ENCODE results near the gene NLK. TPM values are rescaled to one million over a fixed set of nuclear protein-coding genes. Genes with fewer than 3 reads are reported as not detected.

Gene NLK
- total and polyA plus RNA-seq, 2 of the 4 experiments (the other 2 are of a cell fraction) = 15.3 to 23.3 TPM

- in situ Hi-C loops (cut with MboI; ENCODE audit: low sequenced_read_pairs) = no loop called here
- H3K18ac ChIP-seq (ENCODE audit: low read depth, low read length) = peak overlapping the region; percentile 83; the same call in 1 of the 2 replicates
- no peaks in the 10 kb centered on the region for H3K9me3 ChIP-seq (ENCODE audit: control insufficient read depth, insufficient read depth, low read length)
- no peak overlapping the region for H3K4me3 ChIP-seq (ENCODE audit: insufficient read depth, low read depth, low read length)
- no peak overlapping the region for H3K23ac ChIP-seq (ENCODE audit: low read depth, low read length)
- H3K36me3 ChIP-seq (ENCODE audit: control insufficient read depth, insufficient read depth, low read length) = peaks cover 2% of the 10 kb centered on the region
- BruUV-seq (replicated peaks) = no TSS peak
- intact Hi-C loops (cut with micrococcal nuclease) = loop anchor here (5.0 to 10.0 kb wide), 2 partner anchors 36 to 218 kb away; partner anchors contain the start of gene LYRM9
- no peak overlapping the region for H2BK5ac ChIP-seq (ENCODE audit: low read depth, low read length, poor library complexity, severe bottlenecking)
- H2AK5ac ChIP-seq (ENCODE audit: low read depth, low read length) = peak overlapping the region; percentile 49; the same call in 1 of the 2 replicates
- peak overlapping the region; percentile 94; the same call in 1 of the 2 replicates for H3K27ac ChIP-seq (ENCODE audit: insufficient read depth, low read length)
- H2BK15ac ChIP-seq (ENCODE audit: low read depth, low read length) = no peak overlapping the region; the same call in 2 of the 3 replicates
- no peak overlapping the region for H2AK9ac ChIP-seq (replicated peaks; ENCODE audit: low read depth, low read length, poor library complexity)
- H3K4ac ChIP-seq (ENCODE audit: low read depth, low read length) = peak overlapping the region; percentile 61; the same call in 1 of the 2 replicates
- H3K4me1 ChIP-seq (ENCODE audit: control insufficient read depth, insufficient read depth, low read length) = peaks cover 7% of the 10 kb centered on the region
- H3K14ac ChIP-seq (replicated peaks; ENCODE audit: low read depth, low read length) = no peak overlapping the region; the same call in 1 of the 2 replicates
- peak overlapping the region; percentile 1; the same call in 1 of the 2 replicates for H2BK20ac ChIP-seq (ENCODE audit: low read depth, low read length)
- no peak overlapping the region; the same call in 1 of the 2 replicates for H4K91ac ChIP-seq (ENCODE audit: insufficient read depth, low read depth, low read length)
- peak overlapping the region; percentile 18; the same call in 1 of the 2 replicates for H2BK120ac ChIP-seq (ENCODE audit: low read depth, low read length)
- ChIA-PET POLR2A (ENCODE audit: unreplicated experiment) (no interaction called here), CTCF (no interaction called here)
- H3K79me1 ChIP-seq (ENCODE audit: low read depth in 1 of 2, low read length in 2 of 2) = peaks cover 25 to 47% of the 10 kb centered on the region in 2 experiments
- ATAC-seq (ENCODE audit: low read depth) = peak; percentile 12; the same call in 1 of the 2 replicates
- TF ChIP-seq RFX5 (IDR thresholded peaks at IDR 0.05; ENCODE audit: low read depth, low read length) (no peak), MAFK (IDR thresholded peaks at IDR 0.05; ENCODE audit: low read depth, low read length) (no peak), SMC3 (IDR thresholded peaks at IDR 0.05; ENCODE audit: low read depth, low read length) (no peak), ELK1 (IDR thresholded peaks at IDR 0.05; ENCODE audit: borderline replicate concordance, low read depth, low read length) (no peak), CEBPB (IDR thresholded peaks at IDR 0.05; ENCODE audit: low read depth, low read length) (no peak), MAZ (IDR thresholded peaks at IDR 0.05; ENCODE audit: borderline replicate concordance, low read depth, low read length) (no peak), BHLHE40 (IDR thresholded peaks at IDR 0.05; ENCODE audit: low read depth, low read length) (no peak), RAD21 (IDR thresholded peaks at IDR 0.05; ENCODE audit: low read length) (no peak), CHD1 (IDR thresholded peaks at IDR 0.05; ENCODE audit: low read depth, low read length) (no peak), MXI1 (IDR thresholded peaks at IDR 0.05; ENCODE audit: borderline replicate concordance, low read depth, low read length) (no peak), RCOR1 (IDR thresholded peaks at IDR 0.05; ENCODE audit: insufficient replicate concordance, low read length) (no peak), NFE2L2 (IDR thresholded peaks at IDR 0.05; ENCODE audit: low read depth, low read length) (no peak), POLR2A (IDR thresholded peaks at IDR 0.05; ENCODE audit: low read depth, low read length) (no peak)
- no peaks in the 10 kb centered on the region for H3K27me3 ChIP-seq (ENCODE audit: control insufficient read depth, insufficient read depth, low read length)
- H3K56ac ChIP-seq (ENCODE audit: extremely low read depth, insufficient read depth, low read length) = no peak overlapping the region
- H4K5ac ChIP-seq (ENCODE audit: low read depth, low read length) = no peak overlapping the region
- peaks cover 13% of the 10 kb centered on the region; the same call in 1 of the 2 replicates for H3K9me1 ChIP-seq (ENCODE audit: insufficient read depth, low read length)
- no peak for DNase-seq
- no peak overlapping the region for H2AFZ ChIP-seq (replicated peaks; ENCODE audit: low read length, poor library complexity)
- peak overlapping the region in 1 of 2 experiments; percentile 55; a peak in 1 of 4 replicates for H4K8ac ChIP-seq (ENCODE audit: low read depth in 2 of 2, low read length in 2 of 2)
- dilution Hi-C loops (cut with HindIII; ENCODE audit: low sequenced_read_pairs, unreplicated experiment) = no loop called here
- H3K4me2 ChIP-seq (ENCODE audit: low read depth, low read length) = peak overlapping the region; percentile 76
- H4K20me1 ChIP-seq (ENCODE audit: insufficient read depth, low read length) = peaks cover 11% of the 10 kb centered on the region; the same call in 1 of the 2 replicates
- H3K9ac ChIP-seq (ENCODE audit: low read depth, low read length) = peak overlapping the region; percentile 44; the same call in 1 of the 2 replicates
Observed at GRCh38 chr17:28113269-28113668, 70.8 kb downstream of the NLK start.

Data from IMR-90 (cell line).